Body of pancreas (tissue), 4 donors: ENCODE results near the gene ZFAND4. TPM values are rescaled to one million over a fixed set of nuclear protein-coding genes. Genes with fewer than 3 reads are reported as not detected.
"Not testable (repeated sequence)": the region's sequence is repeated elsewhere in the genome, so short reads cannot be mapped to it uniquely, and the experiment has no call there.

Source experiments
- ATAC-seq: fragments of 150-250 bp; one replicate; pipeline ENCODE4 v1.9.1; 2016
- DNase-seq, 4 donors: peaks; one replicate each; pipeline ENCODE4 v3.0.0-alpha.2; 2019
- H3K27ac ChIP-seq, 4 donors: fragments of 200-600 bp; sonication (generic); 1 replicate in 3 of 4; 2 replicates in 1 of 4; pipeline versions ENCODE4 v1.5.1 to v1.6.1; 2016 to 2019; ENCODE audit warnings: mild to moderate bottlenecking in 1 of 4, mixed read lengths in 1 of 4, moderate library complexity in 1 of 4
- H3K27me3 ChIP-seq, 2 donors: fragments of 200-600 bp; sonication (generic); one replicate each; pipeline ENCODE4 v1.6.0; 2016; ENCODE audit warnings: mild to moderate bottlenecking in 1 of 2
- H3K36me3 ChIP-seq, 2 donors: fragments of 200-600 bp; sonication (generic); replicated peaks in 1 of 2; 2 replicates each; pipeline ENCODE4 v1.5.1; 2016; ENCODE audit warnings: low read depth in 2 of 2; ENCODE audit not compliant: insufficient read depth in 1 of 2
- H3K4me1 ChIP-seq: fragments of 200-600 bp; sonication (generic); one replicate; pipeline ENCODE4 v1.6.0; 2016
- H3K4me3 ChIP-seq, 2 donors: fragments of 200-600 bp; sonication (generic); 1 replicate in 1 of 2; 2 replicates in 1 of 2; pipeline ENCODE4 v1.5.1; 2016 to 2019
- H3K9me3 ChIP-seq, 3 donors: fragments of 200-600 bp; sonication (generic); 1 replicate in 2 of 3; 2 replicates in 1 of 3; pipeline ENCODE4 v1.5.1; 2016
- POLR2A ChIP-seq, 3 donors: fragments of 450-650 bp; IDR thresholded peaks; one replicate each; pipeline ENCODE4 v1.6.1; 2016; ENCODE audit warnings: antibody characterized with exemption in 3 of 3, mild to moderate bottlenecking in 2 of 3
- WGBS, 2 donors: methylation state at CpG; one replicate each; pipeline ENCODE4 v1.1.5; 2017; 5-methylcytosine and 5-hydroxymethylcytosine counted together
- intact Hi-C: fragments of 100-400 bp; cut with DNase I; formaldehyde crosslinking; loops from one replicate; pipeline ENCODE4 v1.15.1; 2023
- total RNA-seq, 2 donors: library from RNA; depleted of rRNA; stranded (reverse); fragments of >200 nt; gene quantifications; one replicate each; pipeline ENCODE4 v1.1.0, GENCODE V29; 2016
- TF ChIP-seq, protein P1 (sequence below), 7 experiments: fragments of 450-650 bp in 4 of 7; fragments of 200-600 bp in 3 of 7; sonication (generic) in 3 of 7; IDR thresholded peaks; one replicate each; pipeline ENCODE4 v1.5.1; 2016 to 2019; ENCODE audit warnings: antibody characterized with exemption in 7 of 7

Gene ZFAND4
- total RNA-seq: 10 to 100 TPM; 15.8 to 32.3 TPM

DNA sequence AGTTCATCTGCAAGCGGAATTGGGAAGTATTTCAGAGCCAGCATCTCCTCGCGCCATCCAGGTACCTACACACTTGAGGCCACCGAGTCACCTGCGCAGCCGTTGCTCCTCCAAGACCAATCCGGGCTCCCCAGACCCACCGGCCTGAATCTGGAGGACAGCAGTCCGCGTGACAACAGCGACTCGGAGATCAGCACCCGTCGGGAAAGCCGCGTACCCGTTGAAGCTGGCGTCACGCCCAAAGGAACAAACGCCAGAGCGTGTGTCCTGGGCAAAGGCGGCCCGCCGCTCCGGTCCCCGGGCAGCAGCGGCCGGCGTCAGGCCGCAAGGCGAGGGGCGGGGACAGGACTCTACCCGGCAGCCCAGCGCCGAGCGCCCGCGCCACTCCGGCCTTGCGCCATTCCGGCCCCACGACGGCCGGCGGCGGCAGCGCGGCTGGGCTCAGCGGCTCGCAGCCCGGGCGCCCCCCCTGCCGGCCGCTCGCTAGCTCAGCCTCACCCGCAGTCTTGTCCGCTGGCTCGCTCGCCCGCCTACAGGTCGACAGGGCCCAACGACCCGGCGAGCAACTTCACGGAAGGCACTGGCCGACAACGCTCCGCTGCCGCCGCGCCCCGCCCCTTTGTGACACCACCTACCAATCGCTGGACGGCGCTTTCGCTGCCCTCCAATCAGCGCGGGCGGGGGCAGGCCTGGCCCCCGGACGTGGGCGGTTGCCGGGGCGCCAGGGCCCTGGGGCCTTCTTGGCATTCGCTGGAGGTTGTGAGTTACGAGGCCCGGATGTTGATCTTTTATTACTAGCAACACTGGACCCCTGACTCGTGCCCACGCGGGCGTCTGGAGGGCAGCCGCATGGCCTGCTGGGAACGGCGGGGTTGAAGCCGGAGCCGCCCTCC is at the start of gene ZFAND4:
Gene ZFAND4 (minus strand): TSS at position 592 of the 893 bp plus-strand sequence. CDS start 9,047 bp downstream, outside the sequence.
- Histone ChIP-seq H3K27ac (peak within 1 kb of the TSS; percentile 77 to 90 (median 82)), H3K27me3 (no peaks in the 10 kb centered on the region), H3K4me3 (peak within 1 kb of the TSS; percentile 19 to 43), H3K4me1 (peaks cover 15% of the 10 kb centered on the region), H3K36me3 (no peaks in the 10 kb centered on the region), H3K9me3 (no peaks in the 10 kb centered on the region)
- intact Hi-C loops: no loop called here
- DNase-seq (peak; percentile 98 to 99 (median 99)), ATAC-seq (peak; percentile 97)
- WGBS, 2 donors: 0% methylated on average over 1 to 94 of the region's 96 CpGs
- TF ChIP-seq, protein P1, sequence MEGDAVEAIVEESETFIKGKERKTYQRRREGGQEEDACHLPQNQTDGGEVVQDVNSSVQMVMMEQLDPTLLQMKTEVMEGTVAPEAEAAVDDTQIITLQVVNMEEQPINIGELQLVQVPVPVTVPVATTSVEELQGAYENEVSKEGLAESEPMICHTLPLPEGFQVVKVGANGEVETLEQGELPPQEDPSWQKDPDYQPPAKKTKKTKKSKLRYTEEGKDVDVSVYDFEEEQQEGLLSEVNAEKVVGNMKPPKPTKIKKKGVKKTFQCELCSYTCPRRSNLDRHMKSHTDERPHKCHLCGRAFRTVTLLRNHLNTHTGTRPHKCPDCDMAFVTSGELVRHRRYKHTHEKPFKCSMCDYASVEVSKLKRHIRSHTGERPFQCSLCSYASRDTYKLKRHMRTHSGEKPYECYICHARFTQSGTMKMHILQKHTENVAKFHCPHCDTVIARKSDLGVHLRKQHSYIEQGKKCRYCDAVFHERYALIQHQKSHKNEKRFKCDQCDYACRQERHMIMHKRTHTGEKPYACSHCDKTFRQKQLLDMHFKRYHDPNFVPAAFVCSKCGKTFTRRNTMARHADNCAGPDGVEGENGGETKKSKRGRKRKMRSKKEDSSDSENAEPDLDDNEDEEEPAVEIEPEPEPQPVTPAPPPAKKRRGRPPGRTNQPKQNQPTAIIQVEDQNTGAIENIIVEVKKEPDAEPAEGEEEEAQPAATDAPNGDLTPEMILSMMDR (IDR thresholded peaks at IDR 0.05): peak; percentile 39 to 98 (median 68)
- peak; percentile 65 to 80 (median 67) for TF ChIP-seq POLR2A (IDR thresholded peaks at IDR 0.05)

DNA sequence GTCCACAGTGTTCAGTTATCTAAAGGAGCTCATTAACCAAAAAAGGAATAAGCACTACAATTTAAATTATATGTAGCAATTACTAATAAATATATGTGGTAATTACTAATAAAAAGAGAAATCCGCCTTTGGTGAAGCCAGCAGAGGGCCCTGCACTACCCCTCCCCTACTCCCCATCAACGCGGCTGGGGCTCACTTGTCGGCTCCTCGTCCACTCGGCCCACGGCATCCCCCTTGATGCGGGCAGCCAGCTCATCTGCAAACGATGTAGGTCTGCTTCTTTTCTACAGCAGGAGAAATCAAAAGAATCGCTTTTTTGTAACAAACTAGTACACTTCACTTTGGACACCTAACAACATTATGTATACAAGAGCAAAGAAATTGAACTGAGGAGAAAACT is 48.9 kb upstream of the ZFAND4 start:
- 55% methylated on average over 10 of the region's 10 CpGs for WGBS, 2 donors
- intact Hi-C loops: loop anchor here (10.0 kb wide), 1 partner anchor 257 kb away; no protein-coding TSS in a partner anchor
- H3K27me3 ChIP-seq, H3K4me1 ChIP-seq, H3K27ac ChIP-seq, DNase-seq, H3K9me3 ChIP-seq, ATAC-seq, H3K36me3 ChIP-seq, H3K4me3 ChIP-seq: not testable (repeated sequence)

DNA sequence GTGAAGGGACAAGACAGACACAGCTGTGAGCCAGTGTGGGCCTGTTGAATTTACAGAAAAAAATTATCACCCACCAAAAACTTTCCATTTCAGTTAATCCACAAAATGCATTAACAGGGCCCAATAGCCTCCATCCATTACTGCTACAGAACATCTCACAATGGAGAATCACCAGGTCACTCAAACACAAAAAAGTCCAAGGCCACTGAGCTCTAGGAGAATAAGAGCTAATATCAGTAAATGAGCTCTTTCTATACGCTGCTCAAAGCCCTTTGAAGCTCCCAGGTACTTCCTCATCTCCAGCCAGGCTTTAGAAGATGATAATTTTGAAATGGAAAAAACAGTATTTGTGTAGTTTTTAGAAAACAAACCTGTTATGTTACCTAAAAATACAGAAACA is 45.1 kb upstream of the ZFAND4 start:
- H3K36me3 ChIP-seq, H3K4me3 ChIP-seq, H3K27ac ChIP-seq, H3K4me1 ChIP-seq, ATAC-seq, H3K27me3 ChIP-seq, DNase-seq, intact Hi-C loops, H3K9me3 ChIP-seq: not testable (repeated sequence)
- 66 to 85% methylated on average over 1 of the region's 1 CpG for WGBS, 2 donors

DNA sequence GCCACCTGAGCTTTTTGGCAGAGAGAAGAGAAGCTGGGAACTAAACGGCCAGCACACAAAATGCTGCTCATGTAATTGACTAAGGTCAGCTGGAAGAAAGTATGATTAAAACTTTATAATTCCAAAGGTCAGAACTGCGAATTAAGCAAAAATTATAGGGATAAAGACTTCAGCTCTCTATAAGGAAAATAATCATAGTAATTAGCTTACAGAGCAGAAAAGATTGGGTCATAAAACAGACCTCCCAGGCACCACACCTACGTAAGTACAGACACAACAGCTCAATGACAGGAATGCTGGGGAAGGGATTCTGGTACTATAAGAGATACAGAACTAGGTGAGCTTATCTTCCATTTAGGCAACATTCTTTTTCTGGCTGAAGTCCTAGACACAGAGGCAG is 44.5 kb upstream of the ZFAND4 start:
- ATAC-seq, H3K4me3 ChIP-seq, H3K4me1 ChIP-seq, H3K36me3 ChIP-seq, H3K27ac ChIP-seq, H3K9me3 ChIP-seq, H3K27me3 ChIP-seq, intact Hi-C loops, DNase-seq: not testable (repeated sequence)
- WGBS, 2 donors: 61% methylated on average over 3 of the region's 3 CpGs

DNA sequence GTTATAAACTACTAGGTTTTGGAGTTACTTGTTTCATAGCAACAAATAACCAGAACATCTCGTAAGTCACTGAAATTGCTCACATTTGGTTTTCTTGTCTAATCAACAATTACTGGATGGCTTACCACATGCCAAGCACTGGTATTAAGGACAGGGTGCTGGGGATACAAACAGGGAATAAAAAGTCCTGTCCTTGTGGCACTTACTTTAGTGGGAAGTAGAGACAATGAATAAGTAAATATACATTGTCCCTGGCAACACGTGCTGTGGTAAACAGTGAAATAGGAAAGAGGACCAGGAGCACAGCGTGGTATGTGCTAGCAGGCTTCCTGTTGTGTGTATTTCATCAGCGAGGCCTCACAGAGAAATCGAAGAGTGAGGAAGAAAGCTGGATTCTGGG is 38.7 kb upstream of the ZFAND4 start:
- H3K4me1 ChIP-seq, ATAC-seq, H3K4me3 ChIP-seq, H3K36me3 ChIP-seq, intact Hi-C loops, H3K9me3 ChIP-seq, H3K27me3 ChIP-seq, DNase-seq, H3K27ac ChIP-seq: not testable (repeated sequence)
- 69 to 73% methylated on average over 3 of the region's 5 CpGs for WGBS, 2 donors

DNA sequence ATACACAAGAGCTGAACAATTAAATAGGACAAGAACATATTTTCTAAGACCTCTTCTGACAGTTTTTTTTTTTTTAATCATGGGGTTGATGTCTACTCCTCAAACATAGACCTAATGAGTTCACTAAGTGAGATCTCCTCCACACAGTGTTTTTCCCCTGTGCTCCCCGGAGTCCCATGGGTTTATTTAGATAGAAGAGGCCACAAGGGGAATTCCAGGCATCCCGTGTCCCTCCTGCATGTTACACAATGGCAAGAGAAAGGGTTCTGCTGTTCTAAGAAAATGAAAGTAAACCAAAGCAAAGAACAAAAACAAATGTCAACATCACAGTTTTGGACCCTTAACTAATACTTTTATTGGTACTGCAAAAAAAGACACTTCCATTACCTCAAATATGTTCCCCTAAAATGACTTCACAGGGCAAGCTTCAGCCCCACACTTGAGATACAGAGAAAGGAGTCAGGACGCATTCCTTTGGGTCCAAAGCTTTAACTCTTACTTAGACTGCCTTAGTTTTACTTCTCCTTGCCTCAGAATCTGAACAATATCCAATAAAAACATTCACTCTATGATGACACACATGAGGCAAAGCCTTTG is 37.7 kb upstream of the ZFAND4 start:
- H3K9me3 ChIP-seq, H3K36me3 ChIP-seq, H3K4me1 ChIP-seq, H3K27me3 ChIP-seq, DNase-seq, intact Hi-C loops, H3K27ac ChIP-seq, H3K4me3 ChIP-seq, ATAC-seq: not testable (repeated sequence)
- 36 to 48% methylated on average over 3 of the region's 3 CpGs for WGBS, 2 donors

DNA sequence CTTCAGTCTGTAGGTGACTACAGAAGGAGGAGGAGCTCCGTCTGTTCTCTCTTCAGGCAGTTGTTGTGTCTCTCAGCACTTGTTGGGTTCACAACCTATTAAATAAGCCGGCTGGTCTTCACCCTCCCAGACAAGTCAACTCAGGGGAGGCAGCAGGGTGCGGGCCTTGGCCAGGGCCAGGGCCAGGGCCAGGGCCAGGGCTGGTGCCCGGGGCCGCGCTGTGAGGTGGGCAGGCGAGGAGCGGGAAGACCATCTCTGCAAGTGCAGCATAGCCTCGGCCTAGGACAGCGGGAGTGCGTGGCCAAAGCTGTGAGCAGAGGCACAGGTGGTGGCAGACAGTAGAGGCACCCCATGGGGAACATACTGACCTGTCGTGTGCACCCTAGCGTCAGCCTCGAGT is 5.9 kb upstream of the ZFAND4 start:
- 79% methylated on average over 13 of the region's 14 CpGs; no CpG with 5 or more reads in 1 of the 2 donors for WGBS, 2 donors
- H3K9me3 ChIP-seq, H3K4me1 ChIP-seq, H3K27ac ChIP-seq, H3K4me3 ChIP-seq, intact Hi-C loops, DNase-seq, H3K27me3 ChIP-seq, ATAC-seq, H3K36me3 ChIP-seq: not testable (repeated sequence)
